C4-2B (cell line): ENCODE data around the gene HSP90B1.

Source experiments
- ZFX ChIP-seq: fragments of 450-650 bp; IDR thresholded peaks from 2 replicates; pipeline ENCODE4 v1.6.1; 2017
- TF ChIP-seq, protein P1 (sequence below): fragments of 450-650 bp; conservative IDR thresholded peaks from 2 replicates; pipeline ENCODE4 v1.5.1; 2017; ENCODE audit warnings: mild to moderate bottlenecking

DNA sequence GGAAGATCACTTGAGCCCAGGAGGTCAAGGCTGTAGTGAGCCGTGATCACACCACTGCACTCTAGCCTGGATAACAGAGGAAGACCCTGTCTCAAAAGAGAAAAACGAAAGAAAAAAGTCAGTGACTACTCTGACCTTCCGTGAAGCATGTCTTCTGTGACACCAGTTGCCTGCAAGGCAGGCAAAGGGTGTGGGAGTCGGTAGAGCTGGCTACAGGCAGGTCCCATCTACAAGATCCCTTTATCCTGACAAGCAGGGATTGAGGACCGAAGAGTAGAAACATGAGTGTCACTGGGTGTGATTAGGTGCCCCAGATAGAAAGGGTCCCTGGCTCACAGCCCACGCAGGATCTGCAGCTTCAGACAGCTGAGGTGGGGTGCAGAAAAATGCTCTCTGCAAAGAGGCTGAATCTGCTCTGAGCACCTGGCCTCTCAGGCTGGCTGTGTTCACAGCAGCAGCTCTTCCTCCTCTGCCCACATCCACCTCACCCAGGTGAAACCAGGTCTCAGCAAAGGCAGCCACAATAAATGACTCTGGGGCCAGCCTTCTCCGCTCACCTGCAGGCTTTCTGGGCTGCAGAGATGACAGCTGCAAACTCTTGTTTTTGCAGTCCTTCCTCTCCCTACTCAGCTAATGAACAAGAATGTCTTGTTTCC lies 28.6 kb upstream of the HSP90B1 start:
- TF ChIP-seq, protein P1, sequence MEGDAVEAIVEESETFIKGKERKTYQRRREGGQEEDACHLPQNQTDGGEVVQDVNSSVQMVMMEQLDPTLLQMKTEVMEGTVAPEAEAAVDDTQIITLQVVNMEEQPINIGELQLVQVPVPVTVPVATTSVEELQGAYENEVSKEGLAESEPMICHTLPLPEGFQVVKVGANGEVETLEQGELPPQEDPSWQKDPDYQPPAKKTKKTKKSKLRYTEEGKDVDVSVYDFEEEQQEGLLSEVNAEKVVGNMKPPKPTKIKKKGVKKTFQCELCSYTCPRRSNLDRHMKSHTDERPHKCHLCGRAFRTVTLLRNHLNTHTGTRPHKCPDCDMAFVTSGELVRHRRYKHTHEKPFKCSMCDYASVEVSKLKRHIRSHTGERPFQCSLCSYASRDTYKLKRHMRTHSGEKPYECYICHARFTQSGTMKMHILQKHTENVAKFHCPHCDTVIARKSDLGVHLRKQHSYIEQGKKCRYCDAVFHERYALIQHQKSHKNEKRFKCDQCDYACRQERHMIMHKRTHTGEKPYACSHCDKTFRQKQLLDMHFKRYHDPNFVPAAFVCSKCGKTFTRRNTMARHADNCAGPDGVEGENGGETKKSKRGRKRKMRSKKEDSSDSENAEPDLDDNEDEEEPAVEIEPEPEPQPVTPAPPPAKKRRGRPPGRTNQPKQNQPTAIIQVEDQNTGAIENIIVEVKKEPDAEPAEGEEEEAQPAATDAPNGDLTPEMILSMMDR = no peak
- no peak for TF ChIP-seq ZFX
